ENCODE measurements around the gene KRT83. TPM values are rescaled to one million over a fixed set of nuclear protein-coding genes. Genes with fewer than 3 reads are reported as not detected.
"Not testable (repeated sequence)": the region's sequence is repeated elsewhere in the genome, so short reads cannot be mapped to it uniquely, and the experiment has no call there.

KRT83 gene
- total RNA-seq, 6 experiments from 2014 or later: not detected

DNA sequence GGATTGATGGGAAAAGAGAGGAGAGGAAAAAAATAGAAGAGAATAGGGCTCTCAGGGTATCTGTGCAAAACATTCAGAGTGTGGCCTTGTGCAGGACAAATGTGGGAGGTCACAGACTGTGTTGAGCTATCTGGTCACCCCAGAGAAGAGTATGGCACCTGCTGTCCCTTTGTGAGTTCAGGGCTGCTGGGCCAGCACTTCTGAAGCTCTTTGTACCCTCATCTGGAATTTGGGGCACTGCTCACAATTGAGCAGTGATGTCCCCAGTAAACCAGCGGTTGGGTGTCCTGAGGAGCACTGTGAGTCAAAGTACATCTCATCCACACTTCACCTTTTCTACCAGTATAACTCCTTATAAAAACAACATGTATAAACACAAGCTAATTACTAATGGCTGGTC is 27.3 kb downstream of the KRT83 start:
- H3K36me3 Mint-ChIP-seq (ENCODE audit: low read depth): no peaks in the 10 kb centered on the region
- peaks cover 12% of the 10 kb centered on the region for H3K27me3 Mint-ChIP-seq (ENCODE audit: insufficient read depth)
- H3K27ac Mint-ChIP-seq: no peak overlapping the region
- TF ChIP-seq, protein P1, sequence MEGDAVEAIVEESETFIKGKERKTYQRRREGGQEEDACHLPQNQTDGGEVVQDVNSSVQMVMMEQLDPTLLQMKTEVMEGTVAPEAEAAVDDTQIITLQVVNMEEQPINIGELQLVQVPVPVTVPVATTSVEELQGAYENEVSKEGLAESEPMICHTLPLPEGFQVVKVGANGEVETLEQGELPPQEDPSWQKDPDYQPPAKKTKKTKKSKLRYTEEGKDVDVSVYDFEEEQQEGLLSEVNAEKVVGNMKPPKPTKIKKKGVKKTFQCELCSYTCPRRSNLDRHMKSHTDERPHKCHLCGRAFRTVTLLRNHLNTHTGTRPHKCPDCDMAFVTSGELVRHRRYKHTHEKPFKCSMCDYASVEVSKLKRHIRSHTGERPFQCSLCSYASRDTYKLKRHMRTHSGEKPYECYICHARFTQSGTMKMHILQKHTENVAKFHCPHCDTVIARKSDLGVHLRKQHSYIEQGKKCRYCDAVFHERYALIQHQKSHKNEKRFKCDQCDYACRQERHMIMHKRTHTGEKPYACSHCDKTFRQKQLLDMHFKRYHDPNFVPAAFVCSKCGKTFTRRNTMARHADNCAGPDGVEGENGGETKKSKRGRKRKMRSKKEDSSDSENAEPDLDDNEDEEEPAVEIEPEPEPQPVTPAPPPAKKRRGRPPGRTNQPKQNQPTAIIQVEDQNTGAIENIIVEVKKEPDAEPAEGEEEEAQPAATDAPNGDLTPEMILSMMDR (IDR thresholded peaks at IDR 0.05): no peak
- DNase-seq: no peak
- H3K9me3 Mint-ChIP-seq: no peaks in the 10 kb centered on the region
- H3K4me3 Mint-ChIP-seq: no peak overlapping the region
- H3K4me1 Mint-ChIP-seq (ENCODE audit: low read depth): no peaks in the 10 kb centered on the region

DNA sequence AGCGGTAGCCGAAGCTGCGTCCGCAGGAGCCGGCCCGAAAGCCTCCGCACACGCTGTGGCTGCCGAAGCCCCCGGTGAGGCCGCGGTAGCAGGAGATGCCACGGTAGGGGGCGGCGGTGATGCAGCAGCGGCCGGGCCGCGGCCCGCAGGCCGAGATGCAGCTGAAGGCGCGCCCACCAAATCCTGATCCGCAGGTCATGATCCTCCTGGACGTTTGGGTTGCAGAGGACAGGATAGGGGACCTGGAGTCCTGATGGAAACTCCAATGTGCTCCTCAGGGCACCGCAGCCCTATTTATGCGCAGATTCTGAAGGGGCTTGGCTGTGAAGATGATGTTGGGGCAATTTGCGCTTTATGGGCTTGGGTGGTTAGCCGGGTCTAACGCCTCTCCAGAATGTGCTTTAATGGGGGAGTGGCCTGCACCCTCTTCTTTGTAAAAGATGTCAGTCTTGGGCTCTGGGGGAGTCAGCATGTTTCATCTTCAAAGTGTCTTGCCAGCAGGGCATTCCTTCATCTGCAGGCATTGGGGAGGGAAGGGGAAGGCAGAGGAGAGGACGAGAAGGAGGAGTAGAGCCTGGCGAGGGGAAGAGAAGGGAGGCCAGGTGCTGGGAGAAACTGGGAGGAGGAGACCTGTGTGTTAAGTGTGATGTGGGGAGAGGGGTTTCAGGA is 29.8 kb downstream of the KRT83 start, which contains the start of gene KRT81:
Gene KRT81, minus strand, starts transcription at position 268 of the 669 bp plus-strand sequence. Its CDS starts 69 bp downstream, at position 199.
- H3K36me3 Mint-ChIP-seq (ENCODE audit: low read depth): no peaks in the 10 kb centered on the region; the same call in 1 of the 2 replicates
- H3K27me3 Mint-ChIP-seq (ENCODE audit: insufficient read depth): peaks cover 4% of the 10 kb centered on the region
- peaks cover 24% of the 10 kb centered on the region for H3K4me1 Mint-ChIP-seq (ENCODE audit: low read depth)
- no peaks in the 10 kb centered on the region for H3K9me3 Mint-ChIP-seq
- no peak for DNase-seq
- no peak within 1 kb of the TSS for H3K4me3 Mint-ChIP-seq
- TF ChIP-seq, protein P1 (IDR thresholded peaks at IDR 0.05): no peak
- H3K27ac Mint-ChIP-seq: no peak within 1 kb of the TSS

DNA sequence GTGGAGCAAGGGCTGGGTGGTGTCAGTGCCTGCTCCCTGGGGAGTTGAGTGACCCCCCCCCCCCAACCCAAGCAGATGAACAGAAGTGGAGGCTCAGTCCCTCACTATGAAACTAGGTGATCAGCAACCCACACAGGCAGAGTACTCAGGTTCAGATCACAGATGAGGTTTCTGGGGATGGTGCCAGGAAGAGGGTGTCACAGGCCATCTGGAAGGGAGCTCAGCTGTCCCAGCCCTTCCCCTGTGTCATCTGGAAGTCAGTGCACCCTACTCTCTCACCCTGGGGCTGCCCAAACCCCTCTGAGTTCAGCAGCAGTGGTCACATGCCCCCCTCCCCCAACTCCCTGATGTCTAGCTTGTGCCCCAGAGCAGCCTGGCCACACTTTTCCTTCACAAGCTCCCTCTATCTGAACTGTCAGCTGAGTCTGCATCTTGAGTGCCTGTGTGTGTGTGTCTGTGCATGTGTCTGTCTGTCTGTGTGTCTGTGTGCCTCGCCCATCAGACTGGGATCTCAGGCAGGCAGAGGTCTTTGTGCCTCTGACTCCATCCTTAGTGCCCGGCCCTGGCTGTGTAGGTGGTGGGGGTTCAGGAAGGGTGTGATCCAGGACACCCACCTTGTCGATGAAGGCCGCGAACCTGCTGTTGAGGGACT is 30.6 kb downstream of the KRT83 start:
- H3K27me3 Mint-ChIP-seq (ENCODE audit: insufficient read depth): not testable (repeated sequence)

DNA sequence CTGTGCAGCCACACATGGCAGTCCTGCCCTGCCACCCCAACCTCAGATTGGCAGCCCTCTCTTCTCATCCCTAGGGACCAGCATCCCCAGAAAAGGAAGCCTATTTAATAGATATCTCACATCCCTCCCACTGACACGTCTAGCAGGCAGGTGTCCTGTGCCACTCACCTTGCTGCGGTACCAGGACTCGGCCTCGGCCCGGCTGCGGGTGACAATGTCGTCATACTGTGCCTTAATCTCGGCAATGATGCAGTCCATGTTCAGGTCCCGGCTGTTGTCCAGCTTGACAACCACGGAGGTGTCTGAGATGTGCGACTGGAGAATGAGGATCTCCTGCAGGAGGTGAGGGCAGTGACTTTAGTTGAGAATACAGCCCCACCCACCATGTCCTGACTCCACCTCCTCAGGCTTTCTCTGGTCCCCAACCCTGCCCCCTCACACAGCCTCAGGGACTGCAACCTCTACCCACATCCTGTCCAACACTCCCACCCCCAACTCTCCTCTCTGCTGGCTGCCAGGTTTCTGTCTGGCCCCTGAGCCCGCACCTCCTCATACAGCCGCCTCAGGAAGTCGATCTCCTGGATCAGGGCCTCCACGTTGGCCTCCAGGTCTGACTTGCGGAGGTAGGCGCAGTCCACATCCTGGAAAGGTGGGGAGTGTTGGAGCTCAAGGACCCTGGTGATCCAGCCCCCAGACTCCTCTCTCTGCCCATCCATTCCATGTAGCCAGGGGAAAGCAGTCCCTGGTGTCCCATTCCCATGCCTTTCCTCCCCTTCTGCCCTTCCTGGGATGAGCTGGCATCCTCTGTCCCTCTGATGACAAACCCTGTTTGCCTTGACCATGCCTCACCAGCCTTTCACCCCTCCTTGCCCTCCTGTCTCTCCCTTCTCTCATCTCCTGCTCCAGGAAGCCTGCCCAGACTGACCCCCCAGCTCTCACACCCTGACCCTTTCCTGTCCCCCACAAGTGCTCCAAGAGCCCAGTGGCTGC is 33.1 kb downstream of the KRT83 start:
- peaks cover 51% of the 10 kb centered on the region for H3K4me1 Mint-ChIP-seq (ENCODE audit: low read depth)
- H3K27ac Mint-ChIP-seq: peak overlapping the region; percentile 40
- DNase-seq; H3K4me3 Mint-ChIP-seq; H3K36me3 Mint-ChIP-seq (ENCODE audit: low read depth); H3K9me3 Mint-ChIP-seq; H3K27me3 Mint-ChIP-seq (ENCODE audit: insufficient read depth): not testable (repeated sequence)

More for the DNA sequence above, 30.6 kb downstream of the KRT83 start:
- not testable (repeated sequence) for H3K36me3 Mint-ChIP-seq (ENCODE audit: low read depth); H3K9me3 Mint-ChIP-seq; H3K4me3 Mint-ChIP-seq; H3K27ac Mint-ChIP-seq; DNase-seq
- H3K4me1 Mint-ChIP-seq (ENCODE audit: low read depth): peaks cover 30% of the 10 kb centered on the region

DNA sequence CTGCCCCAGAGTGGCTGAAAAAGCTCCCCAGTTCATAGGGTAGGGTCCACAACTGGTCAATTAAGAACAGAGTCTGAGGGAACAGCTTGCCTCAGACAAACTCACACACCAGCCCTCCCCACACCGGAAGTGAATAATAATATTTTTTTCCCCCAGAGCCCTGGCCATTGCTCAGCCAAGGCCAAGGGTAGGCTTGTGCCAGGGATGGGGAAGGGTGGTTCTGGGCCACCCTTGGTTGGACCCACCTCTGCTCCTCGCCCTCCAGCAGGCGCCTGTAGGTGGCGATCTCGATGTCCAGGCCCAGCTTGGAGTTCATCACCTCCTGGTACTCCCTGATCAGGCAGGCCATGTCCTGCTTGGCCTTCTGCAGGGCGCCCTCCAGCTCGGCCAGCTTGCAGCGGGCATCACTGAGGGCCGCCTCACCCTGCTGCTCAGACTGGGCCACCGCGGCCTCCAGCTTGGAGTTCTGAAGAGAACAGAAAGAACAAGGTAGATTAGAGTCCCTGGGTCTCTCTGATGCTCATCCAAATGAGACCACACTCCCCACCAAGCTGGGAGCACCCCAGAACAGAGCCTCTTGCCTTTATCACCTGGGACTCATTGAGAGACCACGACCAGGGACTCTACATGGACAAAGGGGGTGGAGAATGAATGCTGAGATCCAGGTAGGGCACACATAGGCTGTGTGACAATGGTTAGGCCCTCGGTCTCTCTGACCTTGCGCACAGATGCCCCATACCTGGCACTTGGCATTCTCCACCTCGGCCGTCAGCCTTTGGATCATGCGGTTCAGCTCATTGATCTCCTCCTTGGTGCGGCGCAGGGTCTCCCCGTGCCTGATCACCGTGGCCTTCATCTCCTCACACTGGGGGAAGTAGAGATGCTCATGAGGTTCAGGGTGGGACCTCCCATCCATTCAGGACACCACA is 34.1 kb downstream of the KRT83 start:
- H3K27me3 Mint-ChIP-seq (ENCODE audit: insufficient read depth); H3K36me3 Mint-ChIP-seq (ENCODE audit: low read depth); H3K4me3 Mint-ChIP-seq; H3K9me3 Mint-ChIP-seq; DNase-seq: not testable (repeated sequence)
- H3K27ac Mint-ChIP-seq: peak overlapping the region; percentile 8; the same call in 1 of the 2 replicates
- peaks cover 60% of the 10 kb centered on the region for H3K4me1 Mint-ChIP-seq (ENCODE audit: low read depth)
- TF ChIP-seq, protein P1 (IDR thresholded peaks at IDR 0.05): peak; percentile 53
